Endometrium (tissue), 2 donors: ENCODE data around the gene NECAB3.

ENCODE experiments used
- FAIRE-seq: peaks from 2 replicates; lab custom pipeline; 2012; peaks lifted over from hg19 to GRCh38; lab: Jason Lieb, UNC
- donor health status: control.
- donor health status: control.

NECAB3 gene

GRCh38 chr20:33663161-33664084 is 10.8 kb downstream of the NECAB3 start:
- no peak for FAIRE-seq

DNA sequence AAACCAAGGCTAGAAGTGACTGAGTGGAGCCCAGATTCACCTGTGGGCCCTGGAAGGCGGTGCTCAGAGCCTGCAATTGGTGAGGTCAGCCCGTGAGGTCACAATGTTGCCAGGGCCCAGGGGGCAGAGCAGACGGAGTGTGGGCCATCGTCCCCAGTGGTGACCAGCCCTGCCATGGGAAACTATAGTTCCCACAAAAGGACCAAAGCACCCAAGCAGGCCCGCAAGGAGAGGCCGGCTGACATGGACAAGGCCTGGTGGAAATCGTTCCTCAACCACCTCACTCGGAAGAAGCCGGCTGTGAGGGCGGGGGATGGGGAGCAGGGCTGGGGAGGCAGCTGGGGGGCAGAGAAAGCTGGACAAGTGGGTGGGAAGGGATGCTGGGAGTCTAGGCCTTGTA is 12.1 kb downstream of the NECAB3 start, which contains the start of gene C20orf144:
TSS of gene C20orf144 (plus strand) at position 156 of the 400 bp plus-strand sequence. CDS start at position 175, 19 bp downstream.
- no peak for FAIRE-seq

DNA sequence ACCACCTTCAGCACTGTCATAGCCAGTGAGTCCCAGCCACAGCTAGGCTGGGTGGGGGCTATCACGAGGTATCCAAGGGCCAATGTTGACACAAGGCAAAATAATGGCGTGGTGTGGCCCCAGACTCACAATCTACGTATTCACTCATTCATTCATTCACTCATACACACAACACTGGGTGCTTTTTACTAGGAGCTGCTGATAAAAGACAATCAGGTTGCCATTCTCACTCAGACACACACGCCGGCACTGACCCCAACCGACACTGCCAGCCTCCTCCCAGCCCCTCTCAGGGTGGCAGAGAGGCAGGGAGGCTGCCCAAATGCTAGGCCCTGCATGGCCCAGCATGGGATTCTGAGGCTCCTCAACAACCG is 13.6 kb downstream of the NECAB3 start:
- no peak for FAIRE-seq

- no peak for FAIRE-seq
Observed at GRCh38 chr20:33660035-33660684, 14.1 kb downstream of the NECAB3 start.

DNA sequence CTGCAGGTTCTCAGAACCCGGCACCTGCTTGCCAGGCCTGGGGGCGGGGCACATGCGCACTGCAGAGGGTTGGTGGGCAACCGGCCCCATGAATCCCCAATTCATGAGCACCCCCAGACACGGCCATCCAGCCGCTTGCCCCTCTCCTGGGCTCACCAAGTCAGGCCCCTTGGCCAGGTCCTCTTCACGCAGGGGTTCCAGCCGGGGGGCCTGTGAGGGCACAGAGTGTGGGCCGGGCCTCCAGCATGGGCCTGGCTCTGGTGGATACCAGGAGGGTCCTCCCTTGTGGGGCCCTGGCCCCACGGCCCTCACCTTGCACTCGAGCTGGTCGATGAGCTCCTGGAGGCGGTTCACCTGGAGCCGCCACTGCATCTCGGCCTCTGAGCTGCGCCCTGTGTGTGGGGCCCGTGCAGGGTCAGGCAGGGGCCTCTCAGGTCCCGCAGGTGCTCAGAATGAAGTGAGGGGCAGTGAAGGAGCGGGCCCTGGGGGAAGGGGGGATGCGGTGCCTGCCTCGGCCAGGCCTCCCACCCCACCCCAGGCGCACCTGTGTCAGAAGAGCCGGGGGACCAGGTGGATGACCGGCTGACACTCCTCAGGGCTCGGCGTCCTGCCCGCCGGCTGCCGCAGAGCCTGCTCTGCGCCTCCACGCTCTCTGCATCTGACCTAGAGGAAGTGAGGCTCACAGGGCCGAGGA is 14.7 kb downstream of the NECAB3 start:
- FAIRE-seq = no peak

DNA sequence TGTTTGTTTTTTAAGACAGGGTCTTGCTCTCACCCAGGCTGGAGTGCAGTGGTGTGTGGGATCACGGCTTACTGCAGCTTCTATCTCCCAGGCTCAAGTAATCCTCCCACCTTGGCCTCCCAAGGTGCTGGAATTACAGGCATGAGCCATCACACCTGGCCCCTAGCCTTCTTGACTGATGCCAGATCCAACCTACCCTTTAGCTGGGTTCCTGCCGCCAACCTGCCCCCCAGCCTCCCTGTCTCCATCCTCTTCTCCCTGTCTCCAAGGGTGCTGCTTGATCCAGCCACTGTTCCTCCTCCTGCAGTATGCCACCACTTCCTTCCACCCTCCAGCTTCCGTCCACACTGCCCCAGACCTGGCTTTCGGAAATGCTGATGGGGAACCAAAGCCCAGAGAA is 15.3 kb downstream of the NECAB3 start:
- FAIRE-seq = no peak

DNA sequence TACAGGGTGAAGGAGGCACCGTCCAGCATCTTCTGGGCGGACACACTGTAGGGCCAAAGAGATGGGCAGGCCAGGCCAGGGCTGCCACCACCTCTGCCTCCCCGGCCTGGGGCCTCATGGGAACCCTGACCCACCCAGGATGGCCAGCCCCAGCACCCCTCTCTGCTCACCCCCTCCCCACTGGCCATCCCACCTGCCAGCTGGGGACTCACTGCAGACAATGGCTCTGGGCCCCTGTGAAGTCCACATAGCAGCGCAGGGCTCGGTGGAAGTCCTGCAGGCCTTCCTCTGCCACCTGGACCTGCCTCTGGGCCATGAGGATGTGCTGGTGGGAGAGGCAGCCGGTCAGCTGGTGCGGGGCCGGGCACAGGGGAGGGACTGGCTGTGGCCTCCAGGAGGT is 15.7 kb downstream of the NECAB3 start:
- FAIRE-seq = no peak

DNA sequence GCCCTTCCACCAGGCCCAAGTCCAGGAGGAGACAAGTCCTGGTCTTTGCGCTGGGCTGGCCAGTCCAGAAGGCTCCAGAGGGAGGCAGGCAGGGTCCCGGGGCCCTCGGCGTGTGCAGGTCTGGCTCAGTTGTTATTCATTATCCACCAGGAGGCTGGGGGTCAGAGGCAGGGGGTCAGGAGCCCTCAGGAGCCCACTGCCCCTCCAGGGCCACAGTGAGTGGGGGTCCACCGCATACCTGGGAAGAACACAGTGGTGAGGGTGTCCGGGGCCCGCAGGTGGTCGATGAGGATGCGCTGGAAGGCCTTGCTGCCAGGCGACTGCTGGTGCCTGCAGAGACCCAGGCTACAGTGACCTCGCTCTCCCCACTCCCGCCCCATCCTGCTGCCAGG is 16.5 kb downstream of the NECAB3 start:
- no peak for FAIRE-seq

DNA sequence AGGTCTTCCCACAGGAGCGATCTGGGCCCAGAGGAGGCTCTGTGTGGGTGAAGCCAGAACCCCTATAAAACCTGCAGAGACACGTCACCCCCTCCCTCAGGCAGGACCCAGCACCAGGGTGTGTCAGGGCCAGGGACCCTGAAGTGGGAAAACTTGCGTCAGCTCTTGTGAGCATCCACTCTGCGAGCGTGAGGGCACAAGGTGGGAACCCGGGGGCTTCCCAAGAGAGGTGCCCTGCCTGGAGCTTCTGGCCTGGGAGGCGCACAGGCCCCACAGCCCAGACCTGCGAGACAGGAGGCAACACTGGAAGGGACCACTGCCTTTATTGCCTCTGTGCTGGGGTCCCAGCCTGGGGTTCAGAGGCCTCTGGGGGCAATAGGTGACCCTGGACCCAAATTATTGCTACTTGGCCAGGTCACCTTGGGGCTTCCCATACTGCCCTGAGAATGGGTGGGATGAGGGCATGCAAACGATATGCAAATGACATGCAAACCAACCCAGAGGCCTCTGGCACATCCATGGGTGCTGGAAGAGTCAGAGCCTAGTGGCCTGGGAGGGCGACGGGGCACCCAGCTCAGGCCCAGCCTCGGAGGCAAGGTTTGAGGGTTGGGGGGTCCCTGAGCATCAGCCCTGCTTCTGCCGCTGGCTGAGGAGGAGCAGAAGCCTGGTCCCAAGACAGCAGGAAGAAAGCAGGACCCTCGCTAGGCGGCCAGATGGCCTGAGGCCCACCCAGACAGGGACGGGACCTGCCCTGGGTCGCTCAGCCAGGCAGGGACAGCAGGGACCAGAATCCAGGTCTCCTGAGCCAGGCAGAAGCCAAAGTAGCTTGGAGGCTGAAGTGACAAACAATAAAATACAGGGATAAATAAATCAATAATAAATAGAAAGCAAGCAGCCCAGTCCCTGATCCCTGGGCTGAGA is 17.2 kb downstream of the NECAB3 start:
- FAIRE-seq = no peak

- FAIRE-seq = no peak
Observed at GRCh38 chr20:33656010-33656782, 18.0 kb downstream of the NECAB3 start.

DNA sequence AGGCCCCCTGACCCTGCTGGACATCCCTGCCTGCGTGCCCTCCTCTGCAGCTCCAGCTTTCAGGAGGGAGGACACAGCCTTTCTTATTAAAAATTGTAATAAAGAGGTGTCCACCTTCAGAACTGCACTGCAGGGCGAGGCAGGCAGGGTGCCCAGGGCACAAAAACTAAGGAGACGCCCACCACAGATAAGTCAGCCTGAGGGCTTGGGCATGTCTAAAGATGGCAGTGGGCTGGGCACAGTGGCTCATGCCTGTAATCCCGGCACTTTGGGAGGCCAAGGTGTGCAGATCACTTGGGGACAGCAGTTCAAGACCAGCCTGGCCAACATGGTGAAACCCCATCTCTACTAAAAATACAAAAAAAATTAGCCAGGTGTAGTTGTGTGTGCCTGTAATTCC is 19.1 kb downstream of the NECAB3 start:
- FAIRE-seq = no peak

DNA sequence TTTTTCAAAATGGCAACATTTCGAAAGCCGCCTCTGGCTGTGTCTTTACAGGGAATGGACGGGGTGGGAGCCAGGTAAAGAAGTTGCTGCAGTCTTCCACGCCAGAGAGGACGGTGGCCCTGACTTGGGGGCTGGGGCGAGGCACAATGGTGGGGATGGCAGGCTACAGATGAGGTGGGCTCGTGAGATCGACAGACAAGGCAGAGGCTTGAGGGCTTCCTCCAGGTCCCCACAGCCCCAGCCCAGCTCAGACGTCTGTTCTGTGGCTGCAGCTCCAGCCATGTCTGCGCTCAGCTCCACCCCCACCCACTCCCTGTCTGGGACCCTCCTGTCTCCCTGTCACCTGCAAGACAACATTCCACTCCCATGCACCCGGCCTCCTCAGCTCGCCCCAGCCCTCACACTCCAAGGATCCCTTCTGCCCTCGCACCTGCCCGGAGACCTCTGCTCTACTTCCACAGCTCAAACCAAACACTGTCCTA is 19.5 kb downstream of the NECAB3 start:
- FAIRE-seq = no peak

- FAIRE-seq = no peak
Observed at GRCh38 chr20:33653900-33654596, 20.2 kb downstream of the NECAB3 start.

DNA sequence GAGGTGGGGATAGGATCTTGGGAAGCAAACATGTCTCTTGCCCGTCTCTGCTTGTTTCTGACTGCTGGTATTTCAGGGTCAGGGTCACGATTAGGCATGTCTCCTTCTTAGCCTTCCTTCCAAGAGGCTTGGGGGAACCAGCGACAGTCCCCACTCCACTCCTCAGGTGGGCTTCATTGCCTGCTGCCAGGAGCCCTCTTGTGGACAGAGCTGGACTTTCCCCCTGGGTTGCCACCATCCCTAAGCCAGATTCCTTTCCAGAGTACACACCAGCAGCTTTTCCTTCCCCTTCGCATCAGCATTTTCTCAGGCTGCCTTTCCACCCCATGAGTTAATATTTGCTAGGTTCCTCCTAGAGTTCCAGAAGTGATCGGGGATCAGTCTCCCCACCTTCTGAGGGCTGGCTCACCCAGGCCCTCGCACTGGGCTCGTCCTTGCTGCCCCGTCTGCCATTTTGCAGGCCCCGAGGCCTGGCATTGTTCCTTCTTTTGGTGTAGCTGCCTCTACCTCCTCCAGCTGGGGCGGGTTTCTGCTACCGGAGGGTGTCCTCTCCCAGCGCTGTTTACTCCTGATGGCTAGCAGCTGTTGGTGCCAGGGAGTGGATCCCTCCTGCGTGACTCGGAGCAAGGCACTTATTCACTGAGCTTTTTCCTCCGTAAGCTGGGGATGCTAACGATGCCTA is 20.9 kb downstream of the NECAB3 start:
- FAIRE-seq = no peak

DNA sequence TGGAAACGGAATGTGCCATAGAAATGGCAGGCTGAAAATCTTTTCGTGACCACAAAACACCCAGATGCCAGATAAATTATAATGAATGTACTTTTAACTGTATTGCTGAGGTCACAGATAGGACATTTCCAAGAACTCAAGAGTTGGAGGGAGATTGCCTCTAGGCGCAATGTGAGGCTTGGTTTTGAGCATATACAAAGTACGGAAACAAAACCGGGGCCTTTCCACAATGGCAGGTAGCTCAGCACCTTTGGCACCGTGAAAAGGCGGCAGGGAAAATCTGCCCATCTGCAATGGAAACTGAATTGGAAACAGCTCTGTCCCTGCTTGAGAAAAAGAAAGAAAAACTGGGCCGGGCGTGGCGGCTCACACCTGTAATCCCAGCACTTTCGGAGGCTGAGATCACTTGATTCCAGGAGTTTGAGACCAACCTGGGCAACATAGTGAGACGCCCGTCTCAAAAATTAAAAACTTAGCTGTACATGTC is 22.6 kb downstream of the NECAB3 start:
- FAIRE-seq = no peak

DNA sequence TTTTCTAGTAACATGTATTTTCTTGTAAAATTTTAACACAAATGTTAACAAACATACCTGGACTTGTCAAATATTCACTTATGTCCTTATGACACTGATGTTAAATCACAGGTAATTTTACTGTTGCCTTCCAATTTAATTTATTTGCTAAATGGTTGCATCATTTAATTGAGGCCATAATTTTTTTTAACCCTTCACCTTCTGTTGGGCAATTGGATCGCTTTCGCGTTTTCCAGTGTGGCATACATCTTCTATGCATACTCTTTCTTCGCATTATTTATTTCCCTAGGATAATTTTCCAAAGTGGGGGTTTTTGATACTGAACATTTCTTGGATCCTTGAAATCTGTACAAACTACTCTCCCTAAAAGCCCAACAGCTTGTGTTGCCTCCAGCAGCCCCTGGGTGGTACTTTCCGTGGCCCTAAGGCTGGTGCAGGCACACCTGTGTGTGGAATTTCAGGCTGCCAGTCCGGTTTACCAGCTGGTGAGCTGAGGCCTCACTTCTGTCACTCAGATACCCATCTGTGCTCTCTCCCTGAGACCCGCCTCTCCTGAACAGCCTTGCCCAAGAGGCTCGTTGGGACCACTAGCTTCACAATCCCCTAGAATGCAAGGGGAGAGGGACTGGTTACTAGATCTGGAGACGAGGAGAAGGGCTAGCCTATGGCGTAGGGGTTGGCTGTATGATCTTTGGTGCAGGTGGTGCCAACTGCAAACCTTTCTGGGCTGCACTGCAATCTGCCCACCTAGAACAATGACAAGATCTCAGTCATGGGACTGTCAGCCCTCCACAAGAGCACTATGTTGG is 23.3 kb downstream of the NECAB3 start:
- no peak for FAIRE-seq

- no peak for FAIRE-seq
Observed at GRCh38 chr20:33650111-33650752, 24.0 kb downstream of the NECAB3 start.

GRCh38 chr20:33649201-33649681 is 25.0 kb downstream of the NECAB3 start:
- FAIRE-seq = no peak
